Right cardiac atrium (tissue), 5 donors: Measurements from ENCODE around the gene SH3BP2. TPM values are rescaled to one million over a fixed set of nuclear protein-coding genes. Genes with fewer than 3 reads are reported as not detected.

Experiments
- ATAC-seq, 2 donors: fragments of 200-7000 bp; cut with Tn5 transposase; one replicate each; pipeline versions ENCODE4 v1.8.0 to v1.9.1; 2020; ENCODE audit warnings: moderate library complexity in 2 of 2, mild to moderate bottlenecking in 1 of 2
- DNase-seq, 3 donors: peaks; one replicate each; pipeline ENCODE4 v3.0.0-alpha.2; 2020
- H3K27ac ChIP-seq: one replicate; pipeline ENCODE4 v1.5.1; 2013; ENCODE audit warnings: mild to moderate bottlenecking, low read length, control low read depth, moderate library complexity
- H3K27me3 ChIP-seq: one replicate; pipeline ENCODE4 v1.6.1; 2013; ENCODE audit not compliant: control insufficient read depth, insufficient read depth
- H3K4me1 ChIP-seq: one replicate; pipeline ENCODE4 v1.6.1; 2013; ENCODE audit warnings: low read length; ENCODE audit not compliant: control insufficient read depth, insufficient read depth
- H3K4me3 ChIP-seq: one replicate; pipeline ENCODE4 v1.5.1; 2013; ENCODE audit warnings: low read length, control low read depth
- H3K9me3 ChIP-seq: one replicate; pipeline ENCODE4 v1.6.1; 2013; ENCODE audit warnings: low read length; ENCODE audit not compliant: control insufficient read depth
- WGBS: extraction: QIAGEN DNeasy Blood & Tissue Kit; methylation state at CpG from one replicate; pipeline ENCODE4 v1.1.7; 2013; 5-methylcytosine and 5-hydroxymethylcytosine counted together
- intact Hi-C, 4 donors: fragments of 100-400 bp; cut with DNase I; formaldehyde crosslinking; loops; one replicate each; pipeline versions ENCODE4 v1.11.0 to v1.14.0; 2022 to 2023
- polyA plus RNA-seq: library from polyadenylated mRNA; stranded (reverse); fragments of 200-250 nt; gene quantifications from one replicate; pipeline ENCODE4 v1.2.3, GENCODE V29; 2013
- total RNA-seq, 4 donors: library from RNA; stranded (reverse); fragmentation: NEBNext Ultra II Directional; extraction: Animal tissue kit (Norgen Biotek cat#: 25700); gene quantifications; one replicate each; pipeline ENCODE4 v1.2.1, GENCODE V29; 2021
- donor health status: healthy with polysubstance abuse.
- donor health status: DM: no; HTN: yes; CAD: no.
- donor health status: DM: no; HTN: no; CAD: no.
- donor health status: DM: no; HTN: yes; CAD: no; lungs with severe emphysema.
- donor health status: DM: yes; HTN: yes; CAD: no.

Gene SH3BP2
- total and polyA plus RNA-seq, 5 donors, result 20.5 to 28.8 (median 25.0) TPM

DNA sequence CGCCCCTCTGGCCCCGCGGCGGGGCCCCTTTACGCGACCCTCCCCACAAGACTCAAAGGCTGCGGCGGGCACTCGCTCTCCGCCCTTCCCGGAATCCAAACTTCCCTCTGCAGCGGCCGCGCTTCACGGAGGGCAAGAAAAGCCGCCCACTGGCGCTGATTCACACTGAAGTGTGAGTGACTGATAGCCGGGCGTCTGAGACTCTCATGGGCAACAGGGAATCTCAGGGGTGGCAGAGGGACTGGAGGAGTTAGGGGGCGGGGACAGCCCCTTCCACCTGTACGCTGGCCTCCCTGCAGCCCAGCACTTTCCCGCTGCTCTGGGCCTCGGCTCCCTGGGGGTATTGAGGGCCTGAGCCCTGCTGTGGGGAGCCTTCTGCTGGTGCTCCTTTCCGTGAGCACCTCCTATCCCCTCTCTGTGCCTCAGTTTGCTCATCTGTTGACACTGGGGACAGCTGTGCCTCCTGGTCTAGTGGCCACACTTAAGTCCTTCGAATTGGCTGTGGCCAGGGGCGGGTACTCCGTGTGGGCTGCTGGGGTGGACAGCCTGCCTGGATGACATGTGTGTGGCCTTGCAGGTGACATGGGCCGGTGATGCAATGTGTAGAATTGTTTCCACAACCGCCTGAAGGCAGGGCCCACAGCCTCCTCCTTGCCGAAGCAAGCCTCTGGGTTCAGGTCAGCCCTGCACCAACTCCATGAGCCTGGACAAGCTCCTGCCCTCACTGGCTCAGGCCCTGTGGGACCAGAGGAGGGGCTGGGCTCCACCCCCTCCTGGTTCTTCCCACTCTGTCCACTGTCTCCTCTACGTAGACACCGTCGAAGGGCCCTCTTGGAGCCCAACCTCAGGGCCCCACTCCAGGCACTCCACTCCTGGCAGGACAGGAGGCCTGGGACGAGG lies 951 bp downstream of the SH3BP2 start:
- DNase-seq (peak; percentile 69 to 82 (median 75)), ATAC-seq (peak; percentile 8 to 11)
- peak overlapping the region; percentile 61 for H3K27ac ChIP-seq
- H3K27me3 ChIP-seq, result no peaks in the 10 kb centered on the region
- peak overlapping the region; percentile 71 for H3K4me3 ChIP-seq
- intact Hi-C loops, result no loop called here
- H3K4me1 ChIP-seq, result peaks cover 34% of the 10 kb centered on the region
- H3K9me3 ChIP-seq, result no peaks in the 10 kb centered on the region
- 14% methylated on average over 34 of the region's 34 CpGs for WGBS

DNA sequence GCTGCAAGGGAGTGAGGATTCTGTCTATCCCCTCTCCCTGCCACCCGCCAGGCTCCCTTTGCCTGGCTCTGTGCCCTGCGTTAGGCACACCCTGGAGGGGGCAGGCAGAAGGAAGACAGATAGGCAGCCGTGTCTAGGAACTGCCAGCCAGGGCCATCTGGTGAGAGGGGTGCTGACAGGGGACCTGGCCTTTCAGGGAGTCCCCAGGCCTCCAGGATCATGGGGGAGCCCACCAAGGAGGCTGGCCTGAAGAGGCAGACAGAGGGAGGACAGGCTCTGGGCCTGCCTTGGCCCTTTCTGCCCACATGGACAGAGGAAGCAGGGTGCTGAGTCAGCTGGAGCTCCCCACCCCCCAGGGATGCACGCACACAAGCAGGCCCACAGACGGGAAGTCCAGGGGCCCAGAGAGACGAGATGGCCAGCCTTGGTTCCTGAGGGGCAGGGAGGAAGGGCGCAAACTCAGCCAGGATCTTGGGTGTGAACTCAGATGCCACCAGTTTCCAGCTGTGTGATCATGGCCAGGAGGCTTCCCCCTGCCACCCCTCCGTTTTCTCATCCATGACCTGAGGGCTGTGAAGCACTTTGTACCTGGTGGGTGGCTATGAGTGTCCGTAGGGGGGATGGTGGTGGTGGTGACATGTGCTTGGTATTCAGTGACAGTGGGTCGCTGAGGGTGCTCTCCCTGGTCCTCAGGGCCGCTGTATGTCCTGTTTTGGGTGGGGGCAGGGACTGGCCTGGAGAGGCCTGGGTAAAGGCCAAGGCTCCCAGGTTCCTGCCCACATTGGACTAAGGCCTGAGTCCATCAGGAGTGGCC lies 1.8 kb downstream of the SH3BP2 start:
- H3K27ac ChIP-seq, result peak overlapping the region; percentile 61
- ATAC-seq, result peak; percentile 5 to 33
- WGBS, result 37% methylated on average over 11 of the region's 11 CpGs
- H3K4me1 ChIP-seq, result peaks cover 37% of the 10 kb centered on the region
- DNase-seq, result peak; percentile 75 to 90 (median 88)
- no peak overlapping the region for H3K4me3 ChIP-seq
- H3K27me3 ChIP-seq, result no peaks in the 10 kb centered on the region
- no peaks in the 10 kb centered on the region for H3K9me3 ChIP-seq
- intact Hi-C loops, result no loop called here

DNA sequence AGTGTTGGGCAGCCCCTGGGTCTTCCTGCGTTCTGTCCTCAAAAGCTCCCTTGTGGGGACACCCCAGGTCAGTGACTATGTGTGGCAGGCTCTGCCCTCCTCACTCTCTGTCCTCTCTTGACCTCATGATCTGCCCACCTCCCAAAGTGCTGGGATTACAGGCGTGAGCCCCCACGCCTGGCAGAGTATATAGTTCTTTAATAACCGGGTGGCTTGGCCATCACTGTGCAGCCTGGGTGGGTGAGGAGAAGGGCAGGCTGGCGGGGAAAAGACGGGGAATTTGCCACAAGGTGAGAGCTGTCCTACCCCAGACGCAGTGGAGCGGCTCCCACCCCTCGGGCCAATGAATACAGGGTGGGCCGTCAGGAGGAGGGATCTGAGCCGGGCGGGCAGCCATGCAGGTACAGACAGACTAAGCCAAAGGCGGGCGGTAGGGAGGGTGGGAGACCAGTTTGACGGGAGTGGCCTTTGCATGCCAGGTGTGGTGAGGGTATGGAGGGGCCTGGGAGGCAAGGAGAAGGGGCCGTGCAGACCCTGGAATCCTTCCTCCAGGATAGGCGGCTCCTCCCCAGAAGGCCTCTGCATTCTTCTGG lies 2.5 kb downstream of the SH3BP2 start:
- H3K4me3 ChIP-seq, result no peak overlapping the region
- WGBS, result 84% methylated on average over 17 of the region's 17 CpGs
- intact Hi-C loops, result no loop called here
- H3K4me1 ChIP-seq, result peaks cover 42% of the 10 kb centered on the region
- peak in 2 of 3 donors; percentile 63 to 69 for DNase-seq
- ATAC-seq, result no peak
- no peaks in the 10 kb centered on the region for H3K27me3 ChIP-seq
- no peaks in the 10 kb centered on the region for H3K9me3 ChIP-seq
- peak overlapping the region; percentile 14 for H3K27ac ChIP-seq

DNA sequence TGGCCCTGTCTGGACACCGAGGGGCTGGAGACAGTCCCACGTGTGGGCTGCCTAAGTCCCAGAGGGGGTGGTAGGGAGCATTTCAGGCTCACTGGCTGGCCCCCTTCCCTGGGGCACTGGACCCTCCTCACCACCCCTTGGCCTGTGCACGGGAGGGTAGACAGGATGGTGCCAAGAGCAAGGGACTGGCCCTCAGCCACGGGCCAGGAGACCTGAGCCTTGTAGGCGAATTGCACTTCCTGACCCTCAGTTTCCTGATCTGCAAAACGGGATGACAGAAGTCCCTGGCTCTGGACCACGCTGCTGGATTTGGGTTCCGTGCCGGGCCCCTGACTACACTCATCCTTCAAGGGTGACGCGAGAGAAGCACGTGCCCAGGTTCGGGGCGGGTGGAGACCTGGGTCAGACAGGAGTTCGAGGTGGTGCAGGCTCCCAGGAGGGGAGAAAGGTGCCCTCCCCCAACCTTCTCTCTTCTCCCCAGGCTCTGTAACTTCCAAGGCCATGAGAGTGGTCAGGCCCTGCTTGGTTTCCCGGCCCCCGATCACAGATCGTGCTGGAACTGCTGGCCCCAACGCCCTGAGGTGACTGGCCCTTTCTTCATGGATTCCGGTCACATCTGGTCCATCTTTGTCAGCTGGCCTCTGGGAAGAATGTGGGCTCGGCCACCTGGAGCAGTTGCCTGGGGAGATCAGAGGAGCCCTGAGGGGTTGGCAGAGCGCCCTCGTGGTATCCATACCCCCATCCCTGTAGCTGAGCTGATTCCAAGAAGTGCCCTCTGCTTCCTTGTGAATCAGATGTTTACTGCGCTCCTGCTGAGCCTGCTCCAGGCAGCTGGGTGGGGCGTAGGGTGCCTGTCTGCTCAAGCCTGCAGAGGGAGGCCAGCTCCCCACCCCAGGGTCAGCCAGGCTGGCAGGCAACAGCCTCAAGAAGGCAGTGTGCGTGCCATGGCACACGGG lies 3.3 kb downstream of the SH3BP2 start:
- ATAC-seq (no peak), DNase-seq (peak; percentile 16 to 78 (median 72))
- intact Hi-C loops, result no loop called here
- Histone ChIP-seq H3K9me3 (no peaks in the 10 kb centered on the region), H3K27me3 (no peaks in the 10 kb centered on the region), H3K4me3 (no peak overlapping the region), H3K27ac (peak overlapping the region; percentile 7), H3K4me1 (peaks cover 48% of the 10 kb centered on the region)
- WGBS, result 63% methylated on average over 27 of the region's 27 CpGs

DNA sequence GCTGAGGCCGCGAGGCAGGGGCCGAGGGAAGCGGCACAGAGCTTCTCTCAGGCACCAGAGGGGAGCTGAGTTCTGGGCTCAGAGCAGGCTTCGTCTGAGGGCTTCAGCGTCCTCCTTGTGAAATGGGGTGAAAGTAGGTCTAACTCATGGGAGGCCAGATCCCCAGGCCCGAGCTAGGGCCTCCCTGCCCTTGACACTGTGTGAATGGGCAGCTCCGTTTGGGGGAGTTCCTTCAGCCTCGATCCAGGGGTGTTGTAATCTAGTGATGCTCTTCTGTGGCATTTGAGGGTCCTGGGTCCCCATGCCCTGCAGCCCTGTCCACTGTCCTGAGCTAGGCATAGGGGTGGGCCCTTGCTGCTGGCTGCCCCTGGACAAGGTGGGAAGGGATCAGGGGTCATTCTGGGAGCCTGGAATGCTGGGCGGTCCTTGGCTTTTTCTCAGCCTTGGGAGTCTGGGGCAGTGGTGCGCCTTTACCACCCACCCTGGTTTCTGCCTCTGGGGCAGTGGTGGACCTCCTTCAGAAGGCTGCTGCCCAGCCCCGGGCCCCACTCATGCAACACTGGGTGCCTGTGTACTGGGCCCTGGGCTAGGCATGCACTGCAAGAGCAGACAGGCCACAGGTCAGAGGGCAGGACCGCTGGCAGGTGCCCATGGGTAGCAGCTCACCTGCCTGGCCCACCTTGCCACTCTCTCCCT lies 4.1 kb downstream of the SH3BP2 start:
- ATAC-seq (no peak), DNase-seq (peak in 1 of 3 donors; percentile 60)
- Histone ChIP-seq H3K4me1 (peaks cover 51% of the 10 kb centered on the region), H3K9me3 (no peaks in the 10 kb centered on the region), H3K4me3 (no peak overlapping the region), H3K27me3 (no peaks in the 10 kb centered on the region), H3K27ac (peak overlapping the region; percentile 7)
- intact Hi-C loops, result no loop called here
- 76% methylated on average over 13 of the region's 13 CpGs for WGBS

DNA sequence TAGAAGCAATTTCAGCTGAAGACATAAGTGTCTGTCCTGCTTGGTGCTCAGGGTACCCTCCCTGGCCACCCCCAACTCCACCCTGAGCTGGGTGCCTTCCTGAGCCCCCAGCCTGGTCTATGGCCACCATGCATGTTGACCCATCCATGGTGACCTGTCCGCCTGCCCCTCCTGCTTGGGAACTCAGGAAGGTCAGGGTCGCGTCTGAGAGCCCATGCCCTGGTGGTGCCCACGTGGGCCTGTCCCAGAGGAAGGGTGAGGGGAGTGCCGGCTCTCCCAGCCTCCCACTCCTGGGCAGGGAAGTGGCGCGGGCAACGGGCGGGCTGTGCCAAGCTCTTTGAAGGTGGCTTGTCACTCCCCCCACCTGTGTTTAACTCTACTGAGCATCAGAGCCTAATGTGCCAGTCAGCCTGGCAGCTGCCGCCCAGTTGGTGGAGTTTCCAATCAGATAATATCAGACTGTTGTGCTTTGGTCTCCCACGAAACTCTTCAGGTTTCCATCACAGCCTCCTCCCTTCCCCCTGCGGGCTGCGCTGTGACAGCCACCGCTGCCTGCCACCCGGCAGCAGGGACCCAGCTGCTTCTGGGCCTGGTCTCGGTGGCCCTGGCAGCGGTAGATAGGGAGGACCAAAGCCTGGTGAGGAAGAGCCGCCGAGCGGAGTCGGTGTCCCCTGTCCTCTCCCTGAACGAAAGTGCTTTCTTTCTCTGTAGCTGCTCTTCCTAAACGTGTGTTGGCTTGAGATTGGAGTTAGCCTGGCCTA lies 4.8 kb downstream of the SH3BP2 start:
- Histone ChIP-seq H3K4me1 (peaks cover 51% of the 10 kb centered on the region), H3K9me3 (no peaks in the 10 kb centered on the region), H3K4me3 (no peak overlapping the region), H3K27ac (peak overlapping the region; percentile 13), H3K27me3 (no peaks in the 10 kb centered on the region)
- 51% methylated on average over 23 of the region's 23 CpGs for WGBS
- ATAC-seq (no peak), DNase-seq (peak in 1 of 3 donors; percentile 71)
- intact Hi-C loops, result no loop called here

DNA sequence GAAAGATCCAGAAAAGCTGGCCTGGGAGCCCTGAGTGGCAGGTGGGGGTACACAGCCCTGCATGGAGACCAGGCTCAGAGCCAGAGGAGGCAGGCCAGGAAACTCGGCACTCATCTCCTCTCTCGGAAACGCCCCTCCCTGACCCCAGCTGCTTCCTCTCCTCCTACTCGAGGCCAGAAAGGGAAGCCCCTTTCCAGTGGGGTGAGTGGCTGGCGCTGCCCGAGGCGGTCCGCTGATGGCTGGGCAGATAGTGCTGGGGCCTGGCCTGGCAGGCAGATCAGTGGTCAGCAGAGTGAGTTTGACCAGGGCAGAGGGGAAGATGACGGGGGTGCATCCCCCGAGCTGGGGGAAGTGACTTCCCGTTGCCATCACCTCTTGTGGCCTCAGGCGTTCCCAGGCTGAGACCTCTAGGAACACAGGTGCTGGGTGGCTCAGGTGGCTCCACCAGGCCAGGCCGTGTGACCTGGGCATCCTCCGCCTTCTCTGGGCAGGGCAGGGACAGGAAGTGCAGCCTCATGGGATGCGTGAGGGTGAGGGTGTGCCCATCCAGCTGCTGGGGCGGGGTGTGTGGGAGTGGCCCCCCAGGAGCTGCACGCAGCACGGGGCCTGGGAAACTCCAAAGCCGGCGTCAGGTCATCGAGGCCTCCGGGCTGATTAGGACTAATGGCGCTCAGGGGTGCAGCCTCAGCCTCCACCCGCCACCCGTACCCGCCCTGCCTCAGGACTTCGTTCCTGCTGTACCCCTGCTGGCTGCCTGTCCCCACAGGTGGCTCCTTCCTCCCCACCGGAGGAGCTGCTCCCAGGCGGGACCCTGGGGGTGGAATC lies 5.7 kb downstream of the SH3BP2 start:
- peaks cover 50% of the 10 kb centered on the region for H3K4me1 ChIP-seq

DNA sequence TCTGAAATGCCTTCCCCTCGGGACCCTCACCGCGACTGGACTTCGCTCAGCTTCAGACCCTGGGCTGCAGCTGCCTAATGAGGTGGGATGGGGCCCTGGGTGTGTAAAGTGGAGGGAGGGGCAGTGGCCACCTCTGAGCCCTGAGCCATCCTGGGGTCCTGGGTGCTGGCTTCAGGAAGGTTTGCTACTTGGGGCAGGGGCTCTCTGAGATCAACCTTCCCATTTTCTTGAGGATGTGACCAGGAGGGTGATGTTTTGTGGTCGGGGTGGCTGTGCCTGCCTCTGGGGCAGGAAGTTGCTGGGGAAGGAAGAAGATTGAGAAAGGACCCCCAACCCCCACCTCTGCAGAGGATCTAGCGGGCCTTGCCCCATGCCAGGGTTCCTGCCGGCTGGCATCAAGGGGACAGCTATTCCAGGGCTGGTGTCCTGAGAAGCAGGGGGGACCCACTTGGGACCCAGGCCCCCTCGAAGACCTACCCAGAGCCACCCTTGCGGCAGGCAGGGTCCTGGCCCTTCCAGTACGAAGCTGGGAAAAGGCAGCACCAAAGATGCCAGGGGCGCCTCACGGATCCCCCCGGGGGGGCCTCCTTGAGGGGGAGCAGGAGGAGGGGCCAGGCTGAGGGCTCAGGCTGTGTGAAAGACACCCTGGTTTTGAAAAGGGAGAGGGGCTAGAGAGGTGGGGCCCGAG lies 6.5 kb downstream of the SH3BP2 start:
- H3K27me3 ChIP-seq, result no peaks in the 10 kb centered on the region
- intact Hi-C loops, result no loop called here
- no peaks in the 10 kb centered on the region for H3K9me3 ChIP-seq
- peak overlapping the region; percentile 5 for H3K27ac ChIP-seq
- H3K4me3 ChIP-seq, result no peak overlapping the region
- peaks cover 43% of the 10 kb centered on the region for H3K4me1 ChIP-seq
- WGBS, result 68% methylated on average over 14 of the region's 14 CpGs
- ATAC-seq (no peak), DNase-seq (peak; percentile 35 to 73 (median 71))

More for the DNA sequence above, 5.7 kb downstream of the SH3BP2 start:
- Histone ChIP-seq H3K4me3 (no peak overlapping the region), H3K27me3 (no peaks in the 10 kb centered on the region), H3K9me3 (no peaks in the 10 kb centered on the region), H3K27ac (peak overlapping the region; percentile 5)
- intact Hi-C loops, result no loop called here
- peak; percentile 81 to 92 (median 92) for DNase-seq
- peak; percentile 3 to 35 for ATAC-seq
- 43% methylated on average over 29 of the region's 29 CpGs for WGBS
